Measurements from ENCODE around the gene SARNP. TPM values are rescaled to one million over a fixed set of nuclear protein-coding genes. Genes with fewer than 3 reads are reported as not detected.

Gene SARNP
- total and polyA plus RNA-seq, 9 of the 15 experiments (the other 6 are each of a cell fraction or from before 2014, with no cell fraction given): 70.1 to 400 (median 198) TPM

DNA sequence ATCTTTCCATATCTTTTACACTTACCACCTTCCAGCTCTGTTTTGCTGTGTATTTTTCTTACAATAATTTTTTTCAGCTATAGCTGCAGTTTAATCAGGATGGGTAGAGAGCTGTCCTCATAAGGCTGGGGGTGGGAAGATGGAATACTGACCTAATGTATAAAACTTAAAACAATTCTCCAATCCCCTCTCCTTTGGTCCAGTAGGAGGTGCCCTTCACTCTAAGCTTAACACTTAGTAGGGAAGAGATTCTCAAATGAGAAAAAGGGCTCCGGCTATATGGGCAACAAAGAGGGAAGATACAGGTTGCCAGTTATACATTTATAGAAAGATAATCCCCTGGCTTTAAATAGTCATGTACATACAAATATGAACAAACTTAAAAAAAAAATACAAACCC lies 3.2 kb upstream of the SARNP start (continued):
- TF ChIP-seq, protein P1, sequence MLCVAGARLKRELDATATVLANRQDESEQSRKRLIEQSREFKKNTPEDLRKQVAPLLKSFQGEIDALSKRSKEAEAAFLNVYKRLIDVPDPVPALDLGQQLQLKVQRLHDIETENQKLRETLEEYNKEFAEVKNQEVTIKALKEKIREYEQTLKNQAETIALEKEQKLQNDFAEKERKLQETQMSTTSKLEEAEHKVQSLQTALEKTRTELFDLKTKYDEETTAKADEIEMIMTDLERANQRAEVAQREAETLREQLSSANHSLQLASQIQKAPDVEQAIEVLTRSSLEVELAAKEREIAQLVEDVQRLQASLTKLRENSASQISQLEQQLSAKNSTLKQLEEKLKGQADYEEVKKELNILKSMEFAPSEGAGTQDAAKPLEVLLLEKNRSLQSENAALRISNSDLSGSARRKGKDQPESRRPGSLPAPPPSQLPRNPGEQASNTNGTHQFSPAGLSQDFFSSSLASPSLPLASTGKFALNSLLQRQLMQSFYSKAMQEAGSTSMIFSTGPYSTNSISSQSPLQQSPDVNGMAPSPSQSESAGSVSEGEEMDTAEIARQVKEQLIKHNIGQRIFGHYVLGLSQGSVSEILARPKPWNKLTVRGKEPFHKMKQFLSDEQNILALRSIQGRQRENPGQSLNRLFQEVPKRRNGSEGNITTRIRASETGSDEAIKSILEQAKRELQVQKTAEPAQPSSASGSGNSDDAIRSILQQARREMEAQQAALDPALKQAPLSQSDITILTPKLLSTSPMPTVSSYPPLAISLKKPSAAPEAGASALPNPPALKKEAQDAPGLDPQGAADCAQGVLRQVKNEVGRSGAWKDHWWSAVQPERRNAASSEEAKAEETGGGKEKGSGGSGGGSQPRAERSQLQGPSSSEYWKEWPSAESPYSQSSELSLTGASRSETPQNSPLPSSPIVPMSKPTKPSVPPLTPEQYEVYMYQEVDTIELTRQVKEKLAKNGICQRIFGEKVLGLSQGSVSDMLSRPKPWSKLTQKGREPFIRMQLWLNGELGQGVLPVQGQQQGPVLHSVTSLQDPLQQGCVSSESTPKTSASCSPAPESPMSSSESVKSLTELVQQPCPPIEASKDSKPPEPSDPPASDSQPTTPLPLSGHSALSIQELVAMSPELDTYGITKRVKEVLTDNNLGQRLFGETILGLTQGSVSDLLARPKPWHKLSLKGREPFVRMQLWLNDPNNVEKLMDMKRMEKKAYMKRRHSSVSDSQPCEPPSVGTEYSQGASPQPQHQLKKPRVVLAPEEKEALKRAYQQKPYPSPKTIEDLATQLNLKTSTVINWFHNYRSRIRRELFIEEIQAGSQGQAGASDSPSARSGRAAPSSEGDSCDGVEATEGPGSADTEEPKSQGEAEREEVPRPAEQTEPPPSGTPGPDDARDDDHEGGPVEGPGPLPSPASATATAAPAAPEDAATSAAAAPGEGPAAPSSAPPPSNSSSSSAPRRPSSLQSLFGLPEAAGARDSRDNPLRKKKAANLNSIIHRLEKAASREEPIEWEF (CRISPR knock-in tag; IDR thresholded peaks at IDR 0.05): no peak
- TF ChIP-seq RAD21 (CRISPR knock-in tag; conservative IDR thresholded peaks at IDR 0.05 in 1 of 2, IDR thresholded peaks at IDR 0.05 in 1 of 2) (peak; percentile 14 to 46; a peak in 2 of 4 replicates), MBD2 (IDR thresholded peaks at IDR 0.05; ENCODE audit: borderline replicate concordance, low read depth) (no peak), MYNN (IDR thresholded peaks at IDR 0.05) (no peak), MYNN (CRISPR knock-in tag; IDR thresholded peaks at IDR 0.05) (no peak), RBM15 (IDR thresholded peaks at IDR 0.05; ENCODE audit: insufficient read depth, low read length) (no peak)

Measured in K562 (cell line).